ENCODE results near the gene CARS1. TPM values are rescaled to one million over a fixed set of nuclear protein-coding genes. Genes with fewer than 3 reads are reported as not detected.
A peak's percentile ranks its signal among the peaks of the same experiment; 100 is the strongest.

CARS1 gene
- total RNA-seq, 3 donors from 2014 or later, result 40.9 to 61.0 (median 43.3) TPM

DNA sequence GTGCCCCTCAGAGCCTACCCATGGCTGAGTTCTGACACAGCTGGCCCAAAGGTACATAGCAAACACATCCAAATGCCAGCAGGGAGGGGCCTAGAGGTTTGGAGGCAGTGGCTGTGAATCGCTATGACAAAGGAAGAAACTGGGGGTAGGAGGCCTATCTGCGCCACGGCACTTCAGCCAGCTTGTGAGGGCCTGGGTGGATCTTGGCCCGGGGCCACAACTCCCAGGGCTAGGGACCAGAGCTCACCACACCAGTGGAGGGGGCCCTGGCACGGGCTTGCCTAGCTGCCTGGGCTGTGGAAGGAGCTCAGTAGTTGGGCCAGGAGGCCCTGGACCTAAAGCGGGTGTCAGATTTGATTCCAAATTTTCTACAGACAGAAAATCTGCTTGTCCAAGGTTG is 55.7 kb downstream of the CARS1 start:
- no peaks in the 10 kb centered on the region for H3K4me1 ChIP-seq (ENCODE audit: low read depth)
- ATAC-seq (no peak), DNase-seq (no peak)
- no peak overlapping the region for H3K4me3 ChIP-seq
- intact Hi-C loops (cut with DNase I, micrococcal nuclease), result no loop called here
- no peaks in the 10 kb centered on the region for H3K36me3 ChIP-seq (ENCODE audit: low read depth)
- no peaks in the 10 kb centered on the region for H3K9me3 ChIP-seq
- TF ChIP-seq, protein P1, sequence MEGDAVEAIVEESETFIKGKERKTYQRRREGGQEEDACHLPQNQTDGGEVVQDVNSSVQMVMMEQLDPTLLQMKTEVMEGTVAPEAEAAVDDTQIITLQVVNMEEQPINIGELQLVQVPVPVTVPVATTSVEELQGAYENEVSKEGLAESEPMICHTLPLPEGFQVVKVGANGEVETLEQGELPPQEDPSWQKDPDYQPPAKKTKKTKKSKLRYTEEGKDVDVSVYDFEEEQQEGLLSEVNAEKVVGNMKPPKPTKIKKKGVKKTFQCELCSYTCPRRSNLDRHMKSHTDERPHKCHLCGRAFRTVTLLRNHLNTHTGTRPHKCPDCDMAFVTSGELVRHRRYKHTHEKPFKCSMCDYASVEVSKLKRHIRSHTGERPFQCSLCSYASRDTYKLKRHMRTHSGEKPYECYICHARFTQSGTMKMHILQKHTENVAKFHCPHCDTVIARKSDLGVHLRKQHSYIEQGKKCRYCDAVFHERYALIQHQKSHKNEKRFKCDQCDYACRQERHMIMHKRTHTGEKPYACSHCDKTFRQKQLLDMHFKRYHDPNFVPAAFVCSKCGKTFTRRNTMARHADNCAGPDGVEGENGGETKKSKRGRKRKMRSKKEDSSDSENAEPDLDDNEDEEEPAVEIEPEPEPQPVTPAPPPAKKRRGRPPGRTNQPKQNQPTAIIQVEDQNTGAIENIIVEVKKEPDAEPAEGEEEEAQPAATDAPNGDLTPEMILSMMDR (IDR thresholded peaks at IDR 0.05), result no peak

DNA sequence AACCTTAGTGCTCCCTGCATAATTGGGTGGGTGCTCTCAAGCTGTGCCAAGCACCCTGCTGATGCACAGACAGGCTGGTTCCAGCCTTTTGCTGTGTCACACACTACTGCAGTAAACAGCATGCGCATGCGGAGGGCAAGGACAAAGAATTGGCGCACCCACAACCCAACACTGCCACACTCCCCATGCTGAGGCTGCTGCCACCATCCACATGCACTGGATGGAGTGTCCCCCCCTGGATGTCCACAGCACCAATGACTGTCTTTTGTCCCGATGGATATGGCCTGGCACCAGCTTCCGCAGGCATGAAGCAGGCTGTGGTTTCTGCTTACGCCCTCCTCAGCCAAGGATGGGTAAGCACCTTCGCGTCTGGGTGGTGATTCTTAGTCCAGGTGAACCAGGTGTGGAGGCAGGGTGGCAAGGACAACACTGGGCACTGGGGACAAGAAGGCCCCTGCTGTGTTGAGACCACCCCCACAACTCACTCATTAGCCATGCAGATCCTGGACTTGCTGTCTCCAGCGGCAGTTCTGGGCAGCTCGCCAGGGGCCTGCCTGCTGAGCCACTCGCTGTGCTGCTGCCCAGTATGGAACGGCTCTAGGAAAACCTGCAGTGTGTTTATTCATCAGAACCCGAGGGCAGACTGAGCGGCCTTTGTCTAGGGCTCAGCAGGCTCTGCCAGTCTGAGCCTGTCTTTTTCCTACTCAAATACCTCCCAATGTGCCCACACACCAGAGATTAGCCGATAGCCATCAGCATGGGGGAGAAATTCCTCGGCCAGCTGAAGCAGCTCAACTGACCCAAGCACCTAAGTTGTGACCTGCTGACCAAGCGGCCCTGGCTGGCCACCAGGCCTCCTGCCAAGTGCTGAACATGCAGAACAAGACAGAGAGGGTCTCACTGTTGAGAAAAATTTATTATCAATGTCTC is 56.9 kb downstream of the CARS1 start:
- ATAC-seq (peak; percentile 20), DNase-seq (peak in 2 of 3 donors; percentile 51 to 60)
- TF ChIP-seq, protein P1 (IDR thresholded peaks at IDR 0.05), result no peak
- intact Hi-C loops (cut with DNase I, micrococcal nuclease), result no loop called here
- H3K36me3 ChIP-seq (ENCODE audit: low read depth), result no peaks in the 10 kb centered on the region
- H3K4me1 ChIP-seq (ENCODE audit: low read depth), result no peaks in the 10 kb centered on the region
- H3K9me3 ChIP-seq, result no peaks in the 10 kb centered on the region
- H3K4me3 ChIP-seq, result no peak overlapping the region

DNA sequence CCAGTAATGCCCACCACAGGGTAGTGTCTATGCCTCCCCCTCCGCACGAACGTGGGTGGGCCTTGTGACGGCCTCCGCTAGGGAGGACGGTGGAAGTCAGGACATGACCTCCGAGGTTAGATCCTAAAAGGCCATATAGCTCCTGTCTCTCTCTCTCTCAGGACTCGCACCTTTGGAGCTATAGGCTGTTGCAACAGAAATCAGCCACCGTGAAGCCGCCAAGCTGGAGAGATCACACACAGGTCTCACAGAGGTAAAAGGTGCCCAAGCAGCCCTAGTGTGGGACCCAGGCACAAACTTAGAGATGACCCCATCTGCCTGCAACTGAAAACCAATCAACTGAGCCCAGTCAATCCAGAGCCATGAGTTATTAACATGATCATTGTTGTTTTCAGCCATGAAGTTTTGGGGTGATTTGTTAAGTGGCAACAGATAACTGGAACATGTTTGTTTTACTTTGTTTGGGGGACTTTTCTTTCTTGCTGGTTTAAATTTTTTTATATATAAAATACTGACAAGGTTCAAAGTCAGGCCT is 57.7 kb downstream of the CARS1 start:
- intact Hi-C loops (cut with DNase I, micrococcal nuclease), result no loop called here
- no peaks in the 10 kb centered on the region for H3K4me1 ChIP-seq (ENCODE audit: low read depth)
- no peaks in the 10 kb centered on the region for H3K36me3 ChIP-seq (ENCODE audit: low read depth)
- ATAC-seq (no peak), DNase-seq (no peak)
- H3K4me3 ChIP-seq, result no peak overlapping the region
- TF ChIP-seq, protein P1 (IDR thresholded peaks at IDR 0.05), result no peak
- no peaks in the 10 kb centered on the region for H3K9me3 ChIP-seq

DNA sequence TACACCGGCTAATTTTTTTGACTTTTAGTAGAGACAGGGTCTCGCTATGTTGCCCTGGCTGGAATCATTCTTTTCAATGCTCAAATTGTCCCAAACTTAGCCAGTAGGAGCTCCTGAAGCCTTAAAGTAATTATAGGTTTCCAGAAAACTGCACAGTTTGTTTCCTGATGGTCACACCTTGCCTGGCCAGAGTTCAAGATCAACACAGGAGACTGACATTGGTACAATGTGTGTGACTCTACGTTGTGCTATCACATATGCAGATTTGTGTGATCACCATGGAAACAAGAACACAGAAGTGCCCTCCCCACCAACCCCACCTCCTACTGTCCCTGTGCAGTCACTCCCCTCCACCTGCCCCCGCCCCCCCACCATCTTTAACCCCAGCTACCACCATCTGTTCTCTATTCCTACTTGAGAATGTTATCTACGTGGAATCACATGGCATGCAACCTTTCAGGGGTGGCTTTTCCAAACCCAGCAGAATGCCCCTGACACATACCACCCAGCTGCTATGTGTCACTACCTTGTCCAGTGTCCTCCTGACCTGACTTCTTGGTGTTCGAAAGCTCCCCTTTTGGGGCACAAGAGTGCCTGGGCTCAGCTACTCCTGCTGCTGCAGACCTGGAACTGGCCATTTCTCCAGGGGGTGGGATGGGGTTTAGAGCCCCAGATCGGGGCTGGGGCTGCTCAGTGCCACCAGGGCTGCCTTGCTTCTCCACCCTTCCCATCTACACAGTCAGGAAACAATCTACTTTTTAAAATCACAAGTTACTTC is 59.0 kb downstream of the CARS1 start:
- TF ChIP-seq, protein P1 (IDR thresholded peaks at IDR 0.05), result no peak
- Histone ChIP-seq H3K9me3 (no peaks in the 10 kb centered on the region), H3K4me1 (ENCODE audit: low read depth) (no peaks in the 10 kb centered on the region), H3K4me3 (no peak overlapping the region), H3K36me3 (ENCODE audit: low read depth) (no peaks in the 10 kb centered on the region)
- peak; percentile 92 for ATAC-seq
- DNase-seq, result peak in 1 of 3 donors; percentile 78
- intact Hi-C loops (cut with DNase I, micrococcal nuclease), result no loop called here

DNA sequence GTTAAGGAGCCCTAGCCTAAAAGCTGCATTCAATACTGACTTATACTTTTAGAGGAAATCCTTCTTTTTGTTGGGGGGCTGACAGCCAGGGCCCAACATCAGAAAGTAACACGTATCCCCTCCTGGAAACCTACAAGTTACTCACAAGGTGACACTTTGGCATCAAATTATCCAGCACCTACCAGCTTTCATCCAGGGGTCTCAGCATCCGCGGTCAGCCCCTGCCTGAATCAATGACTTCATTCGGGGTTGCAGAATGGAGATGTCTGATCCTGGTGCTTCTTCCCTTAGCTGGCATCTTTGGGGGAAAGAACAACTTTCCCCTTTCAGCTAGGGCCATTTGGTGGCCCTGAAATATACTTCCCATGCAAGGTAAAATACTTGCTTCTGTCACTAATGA is 59.8 kb downstream of the CARS1 start:
- H3K4me3 ChIP-seq, result no peak overlapping the region
- ATAC-seq (no peak), DNase-seq (no peak)
- peaks cover 6% of the 10 kb centered on the region for H3K4me1 ChIP-seq (ENCODE audit: low read depth)
- no peaks in the 10 kb centered on the region for H3K9me3 ChIP-seq
- no peaks in the 10 kb centered on the region for H3K36me3 ChIP-seq (ENCODE audit: low read depth)
- TF ChIP-seq, protein P1 (IDR thresholded peaks at IDR 0.05), result no peak
- intact Hi-C loops (cut with DNase I, micrococcal nuclease), result no loop called here

Measured in mucosa of descending colon (tissue), 3 donors.